ENCODE data around the gene MYBPH. TPM values are rescaled to one million over a fixed set of nuclear protein-coding genes. Genes with fewer than 3 reads are reported as not detected.

MYBPH gene
- polyA plus RNA-seq, 1 donor: 0.18 TPM

- DNase-seq: no peak
Measured at GRCh38 chr1:203178821-203179666, 3.4 kb upstream of the MYBPH start.

- no peak for DNase-seq
Measured at GRCh38 chr1:203178083-203178482, 2.5 kb upstream of the MYBPH start.

- no peak for DNase-seq
Measured at GRCh38 chr1:203177470-203178039, 1.9 kb upstream of the MYBPH start.

- no peak for DNase-seq
Measured at GRCh38 chr1:203177036-203177405, 1.4 kb upstream of the MYBPH start.

GRCh38 chr1:203176273-203177035, 828 bp upstream of the MYBPH start:
- no peak for DNase-seq

GRCh38 chr1:203175827-203176241, 208 bp upstream of the MYBPH start:
- no peak for DNase-seq

- no peak for DNase-seq
Measured at GRCh38 chr1:203174324-203174985, 1.2 kb downstream of the MYBPH start.

- DNase-seq: no peak
Measured at GRCh38 chr1:203173566-203173965, 2.1 kb downstream of the MYBPH start.

- no peak for DNase-seq
Measured at GRCh38 chr1:203173011-203173555, 2.5 kb downstream of the MYBPH start.

- DNase-seq: no peak
Measured at GRCh38 chr1:203172184-203173010, 3.2 kb downstream of the MYBPH start.

GRCh38 chr1:203171341-203172183, 4.1 kb downstream of the MYBPH start:
- DNase-seq: no peak

GRCh38 chr1:203170625-203171330, 4.8 kb downstream of the MYBPH start:
- no peak for DNase-seq

GRCh38 chr1:203169770-203170520, 5.7 kb downstream of the MYBPH start:
- DNase-seq: no peak

GRCh38 chr1:203168991-203169390, 6.6 kb downstream of the MYBPH start:
- DNase-seq: no peak

- no peak for DNase-seq
Measured at GRCh38 chr1:203168256-203168786, 7.3 kb downstream of the MYBPH start.

GRCh38 chr1:203167913-203168200, 7.8 kb downstream of the MYBPH start:
- no peak for DNase-seq

GRCh38 chr1:203167026-203167912, 8.4 kb downstream of the MYBPH start:
- no peak for DNase-seq
